ENCODE results near the gene MSRB3.
"Not testable (repeated sequence)": the region's sequence is repeated elsewhere in the genome, so short reads cannot be mapped to it uniquely, and the experiment has no call there.

The MSRB3 gene

DNA sequence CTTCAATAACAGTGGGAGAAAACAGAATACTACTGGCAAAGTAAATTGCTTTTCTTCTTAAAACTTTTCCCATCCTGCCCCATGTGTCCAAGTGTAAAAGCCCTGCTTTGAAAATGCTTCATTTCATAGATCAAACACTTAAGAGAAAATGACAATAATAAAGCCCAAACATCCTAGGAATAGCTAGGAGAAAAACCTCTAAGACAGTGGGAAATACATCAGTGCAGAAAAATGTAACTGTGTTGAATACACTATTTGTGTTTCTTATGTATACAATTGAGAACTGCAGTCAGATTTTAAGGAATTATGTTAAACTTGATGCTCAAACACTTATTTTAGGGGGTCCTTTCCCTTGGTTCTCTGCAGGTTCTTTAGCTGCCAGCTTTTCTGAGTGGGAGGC, 181.1 kb downstream of the MSRB3 start:
- Mint-ChIP-seq H3K4me3 (no peak overlapping the region), H3K27me3 (no peaks in the 10 kb centered on the region), H3K9me3 (no peaks in the 10 kb centered on the region), H3K27ac (no peak overlapping the region), H3K36me3 (ENCODE audit: low read depth) (no peaks in the 10 kb centered on the region), H3K4me1 (no peaks in the 10 kb centered on the region)
- no peak for DNase-seq
- ATAC-seq: no peak

DNA sequence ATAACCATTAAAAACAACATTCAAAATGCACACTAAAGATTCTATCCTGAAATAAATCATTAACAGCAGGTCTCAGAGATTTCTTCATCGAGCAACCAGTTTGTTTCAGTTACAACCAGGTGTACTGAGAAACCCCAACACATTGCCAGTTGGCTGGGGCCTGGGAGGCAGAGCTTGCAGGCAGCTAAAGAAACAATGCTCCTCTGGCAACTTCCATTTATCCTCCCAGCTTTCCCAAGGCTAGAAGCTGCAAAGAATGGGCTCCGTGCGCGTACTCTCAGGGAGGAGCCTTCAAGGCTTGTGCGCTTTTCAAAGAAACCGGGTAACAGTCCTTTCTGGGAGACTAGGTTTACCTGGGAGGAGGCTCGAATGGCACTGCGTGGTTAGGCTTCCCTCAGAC, 181.6 kb downstream of the MSRB3 start:
- H3K36me3 Mint-ChIP-seq (ENCODE audit: low read depth): no peaks in the 10 kb centered on the region
- H3K4me1 Mint-ChIP-seq: no peaks in the 10 kb centered on the region

DNA sequence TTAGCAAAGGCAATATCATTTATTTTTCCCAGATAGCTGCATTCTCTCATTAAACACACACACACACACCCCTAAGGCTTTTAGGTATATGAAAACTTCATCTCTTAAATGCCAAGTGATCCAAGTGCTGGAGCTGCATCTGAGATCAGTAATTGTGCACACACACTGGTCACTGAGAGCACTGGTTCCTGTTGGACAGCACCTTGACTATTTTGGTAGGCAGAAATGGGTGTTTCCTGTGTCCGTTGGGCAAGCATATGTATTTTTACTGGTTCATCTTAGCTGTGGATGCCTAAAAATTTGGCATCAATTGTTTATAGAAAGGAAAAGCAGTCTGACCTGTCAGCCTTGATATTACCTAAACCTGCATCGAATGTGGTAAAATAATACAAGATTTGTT, 182.5 kb downstream of the MSRB3 start:
- DNase-seq (no peak), ATAC-seq (no peak)
- Mint-ChIP-seq H3K4me3 (no peak overlapping the region), H3K9me3 (no peaks in the 10 kb centered on the region), H3K27ac (no peak overlapping the region), H3K27me3 (no peaks in the 10 kb centered on the region), H3K36me3 (ENCODE audit: low read depth) (no peaks in the 10 kb centered on the region), H3K4me1 (no peaks in the 10 kb centered on the region)

More for the DNA sequence above, 181.6 kb downstream of the MSRB3 start:
- H3K27ac Mint-ChIP-seq: no peak overlapping the region
- H3K4me3 Mint-ChIP-seq: no peak overlapping the region
- H3K27me3 Mint-ChIP-seq: no peaks in the 10 kb centered on the region
- DNase-seq: no peak
- no peak for ATAC-seq
- no peaks in the 10 kb centered on the region for H3K9me3 Mint-ChIP-seq

DNA sequence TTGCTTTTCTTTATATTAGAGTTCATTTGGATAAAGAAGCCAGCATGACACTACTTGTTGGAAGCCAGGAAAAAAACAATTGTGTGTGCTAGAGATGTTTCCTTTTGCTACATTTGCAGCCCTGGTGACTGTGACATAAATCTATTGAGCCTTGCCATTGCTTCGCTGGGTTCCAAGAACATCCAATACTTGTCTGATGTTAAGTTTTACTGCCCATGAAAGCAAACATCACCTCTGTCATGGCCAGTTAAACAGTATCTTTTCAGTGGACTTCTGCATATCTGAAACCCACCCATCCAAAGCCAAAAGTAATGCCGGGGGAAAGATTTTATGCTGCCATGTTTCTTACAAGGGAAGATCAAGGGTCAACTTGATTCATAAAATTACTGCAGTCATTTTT, 184.0 kb downstream of the MSRB3 start:
- no peaks in the 10 kb centered on the region for H3K27me3 Mint-ChIP-seq
- H3K4me1 Mint-ChIP-seq: no peaks in the 10 kb centered on the region
- H3K4me3 Mint-ChIP-seq: no peak overlapping the region
- H3K27ac Mint-ChIP-seq: no peak overlapping the region
- DNase-seq (no peak), ATAC-seq (no peak)
- H3K9me3 Mint-ChIP-seq: no peaks in the 10 kb centered on the region
- H3K36me3 Mint-ChIP-seq (ENCODE audit: low read depth): no peaks in the 10 kb centered on the region

DNA sequence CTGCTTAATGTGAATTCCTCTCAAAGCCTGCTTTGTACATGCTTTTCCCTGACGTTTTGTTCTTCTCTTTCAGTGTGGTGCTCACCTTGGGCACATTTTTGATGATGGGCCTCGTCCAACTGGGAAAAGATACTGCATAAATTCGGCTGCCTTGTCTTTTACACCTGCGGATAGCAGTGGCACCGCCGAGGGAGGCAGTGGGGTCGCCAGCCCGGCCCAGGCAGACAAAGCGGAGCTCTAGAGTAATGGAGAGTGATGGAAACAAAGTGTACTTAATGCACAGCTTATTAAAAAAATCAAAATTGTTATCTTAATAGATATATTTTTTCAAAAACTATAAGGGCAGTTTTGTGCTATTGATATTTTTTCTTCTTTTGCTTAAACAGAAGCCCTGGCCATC, 184.6 kb downstream of the MSRB3 start:
- H3K36me3 Mint-ChIP-seq (ENCODE audit: low read depth): no peaks in the 10 kb centered on the region
- ATAC-seq (no peak), DNase-seq (no peak)
- no peaks in the 10 kb centered on the region for H3K9me3 Mint-ChIP-seq
- H3K4me3 Mint-ChIP-seq: no peak overlapping the region
- H3K4me1 Mint-ChIP-seq: no peaks in the 10 kb centered on the region
- H3K27me3 Mint-ChIP-seq: no peaks in the 10 kb centered on the region
- no peak overlapping the region for H3K27ac Mint-ChIP-seq

DNA sequence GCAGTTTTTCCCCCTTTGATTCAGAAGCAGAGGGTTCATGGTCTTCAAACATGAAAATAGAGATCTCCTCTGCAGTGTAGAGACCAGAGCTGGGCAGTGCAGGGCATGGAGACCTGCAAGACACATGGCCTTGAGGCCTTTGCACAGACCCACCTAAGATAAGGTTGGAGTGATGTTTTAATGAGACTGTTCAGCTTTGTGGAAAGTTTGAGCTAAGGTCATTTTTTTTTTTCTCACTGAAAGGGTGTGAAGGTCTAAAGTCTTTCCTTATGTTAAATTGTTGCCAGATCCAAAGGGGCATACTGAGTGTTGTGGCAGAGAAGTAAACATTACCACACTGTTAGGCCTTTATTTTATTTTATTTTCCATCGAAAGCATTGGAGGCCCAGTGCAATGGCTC, 185.1 kb downstream of the MSRB3 start:
- H3K27me3 Mint-ChIP-seq: no peaks in the 10 kb centered on the region
- DNase-seq: no peak
- no peak for ATAC-seq
- no peaks in the 10 kb centered on the region for H3K9me3 Mint-ChIP-seq
- no peak overlapping the region for H3K4me3 Mint-ChIP-seq
- no peak overlapping the region for H3K27ac Mint-ChIP-seq
- H3K4me1 Mint-ChIP-seq: no peaks in the 10 kb centered on the region
- H3K36me3 Mint-ChIP-seq (ENCODE audit: low read depth): no peaks in the 10 kb centered on the region

DNA sequence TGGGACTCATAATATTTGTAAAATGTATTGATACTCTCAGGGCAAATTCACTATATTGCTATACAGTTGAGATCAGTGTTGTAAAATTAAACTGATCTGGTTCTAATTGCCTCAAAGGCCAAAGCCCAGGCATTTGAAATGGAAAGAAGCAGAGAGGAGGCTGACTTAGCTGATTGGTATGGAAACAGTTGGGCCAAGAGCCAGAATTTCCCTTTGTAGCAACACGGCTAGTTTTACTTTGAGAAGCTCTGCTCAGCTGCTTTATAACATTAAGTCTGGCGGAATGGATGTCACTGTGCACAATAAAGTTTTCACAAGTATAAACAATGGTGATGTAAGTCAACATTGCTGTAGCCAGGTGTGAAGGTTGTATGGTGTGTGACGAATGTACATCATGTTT, 186.4 kb downstream of the MSRB3 start:
- Mint-ChIP-seq H3K9me3 (no peaks in the 10 kb centered on the region), H3K27me3 (no peaks in the 10 kb centered on the region), H3K4me3 (no peak overlapping the region), H3K36me3 (ENCODE audit: low read depth) (no peaks in the 10 kb centered on the region), H3K27ac (no peak overlapping the region), H3K4me1 (no peaks in the 10 kb centered on the region)
- DNase-seq (no peak), ATAC-seq (no peak)

DNA sequence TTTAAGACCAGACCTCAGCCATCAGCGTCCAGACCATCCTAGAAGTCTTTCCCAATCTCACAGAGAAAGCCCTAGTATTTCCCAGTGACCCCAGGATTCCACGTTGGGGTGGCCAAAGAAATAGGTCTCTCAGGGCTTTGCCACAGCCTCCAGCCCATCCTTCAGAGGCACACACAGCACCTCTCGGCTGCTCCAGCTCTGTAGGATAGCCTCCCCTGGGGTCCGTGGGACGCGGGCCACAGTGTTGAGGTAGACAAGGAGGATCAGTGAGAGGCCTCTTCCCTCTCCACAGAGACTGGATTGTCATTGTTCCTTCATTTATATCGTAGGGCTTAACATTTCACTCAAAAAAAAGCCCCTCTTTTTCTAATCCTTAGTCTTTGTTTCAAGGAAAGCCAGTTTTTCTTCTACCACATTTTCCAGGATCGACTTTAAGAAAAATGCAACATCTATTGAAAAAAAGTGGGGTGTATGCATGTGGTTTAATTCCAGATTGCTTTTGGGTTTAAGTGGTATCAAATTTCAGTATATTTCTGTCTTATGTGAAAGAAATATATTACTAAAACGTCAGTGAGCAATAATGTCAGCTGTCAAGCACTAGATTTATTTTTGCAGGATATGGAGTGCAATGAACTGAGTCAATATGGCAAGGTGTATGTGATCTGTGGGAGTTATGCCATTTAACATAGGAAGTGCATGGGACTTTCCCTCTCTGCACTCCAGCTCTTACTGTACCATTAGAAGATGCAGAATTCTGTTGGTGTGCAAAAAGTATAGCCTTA, 187.5 kb downstream of the MSRB3 start:
- Mint-ChIP-seq H3K9me3 (no peaks in the 10 kb centered on the region), H3K36me3 (ENCODE audit: low read depth) (no peaks in the 10 kb centered on the region), H3K27ac (no peak overlapping the region), H3K4me3 (no peak overlapping the region), H3K4me1 (no peaks in the 10 kb centered on the region), H3K27me3 (no peaks in the 10 kb centered on the region)
- ATAC-seq: no peak
- no peak for DNase-seq

DNA sequence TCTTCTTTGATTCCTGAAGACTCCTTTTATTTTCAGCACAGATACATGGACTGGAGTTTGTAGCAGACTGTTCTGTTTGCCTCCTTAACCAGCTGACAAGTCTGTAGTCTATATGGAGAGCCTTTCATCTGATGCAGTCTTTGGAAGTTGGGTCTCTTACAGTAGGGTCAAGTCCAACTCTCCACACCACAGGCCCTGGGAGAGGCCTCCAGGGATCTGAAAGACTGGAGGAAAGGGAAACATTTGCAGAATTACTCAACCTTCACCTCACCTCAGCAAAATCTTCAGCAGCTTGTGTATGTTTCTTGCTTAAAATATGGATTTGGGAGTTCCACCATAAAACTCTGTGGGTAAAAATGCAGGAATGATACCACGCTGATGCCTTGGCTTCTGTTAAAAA, 188.4 kb downstream of the MSRB3 start:
- H3K4me3 Mint-ChIP-seq: no peak overlapping the region
- no peak for ATAC-seq

DNA sequence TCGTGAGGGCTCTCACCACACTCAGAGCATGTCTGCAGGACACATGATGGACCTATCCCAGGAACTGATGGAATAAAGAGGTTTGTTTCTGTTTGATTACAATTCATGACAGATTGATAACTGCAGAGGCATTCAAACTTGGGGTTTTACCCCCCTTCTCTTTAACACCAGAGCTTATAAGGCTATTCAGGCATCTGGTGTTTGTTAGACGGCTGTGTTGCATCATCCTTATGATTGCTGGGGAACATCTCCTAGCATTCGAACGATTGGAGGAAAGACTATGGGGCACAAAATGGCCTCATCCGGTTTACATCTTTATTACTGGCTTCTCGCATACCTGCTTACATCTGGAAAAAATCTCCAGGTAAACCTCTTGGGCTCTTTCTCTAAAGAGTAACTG, 191.8 kb downstream of the MSRB3 start:
- no peak for ATAC-seq
- Mint-ChIP-seq H3K4me1 (no peaks in the 10 kb centered on the region), H3K4me3 (no peak overlapping the region), H3K27ac (no peak overlapping the region), H3K27me3 (no peaks in the 10 kb centered on the region), H3K9me3 (no peaks in the 10 kb centered on the region), H3K36me3 (ENCODE audit: low read depth) (no peaks in the 10 kb centered on the region)
- DNase-seq: no peak

More for the DNA sequence above, 188.4 kb downstream of the MSRB3 start:
- Mint-ChIP-seq H3K4me1 (no peaks in the 10 kb centered on the region), H3K9me3 (no peaks in the 10 kb centered on the region), H3K36me3 (ENCODE audit: low read depth) (no peaks in the 10 kb centered on the region), H3K27ac (no peak overlapping the region), H3K27me3 (no peaks in the 10 kb centered on the region)
- no peak for DNase-seq

DNA sequence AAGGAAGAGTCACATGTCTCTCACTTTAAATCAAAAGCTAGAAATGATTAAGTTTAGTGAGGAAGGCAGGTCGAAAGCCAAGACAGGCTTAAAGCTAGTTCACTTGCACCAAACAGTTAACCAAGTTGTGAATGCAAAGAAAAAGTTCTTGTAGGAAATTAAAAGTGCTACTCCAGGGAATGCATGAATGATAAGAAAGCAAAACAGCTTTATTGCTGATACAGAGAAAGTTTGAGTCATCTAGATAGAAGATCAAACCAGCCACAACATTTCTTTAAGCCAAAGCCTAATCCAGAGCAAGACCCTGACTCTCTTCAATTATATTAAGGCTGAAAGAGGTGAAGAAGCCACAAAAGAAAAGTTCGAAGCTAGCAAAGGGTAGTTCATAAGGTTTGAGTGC, 193.6 kb downstream of the MSRB3 start:
- Mint-ChIP-seq H3K4me3 (no peak overlapping the region), H3K9me3 (no peaks in the 10 kb centered on the region), H3K27ac (no peak overlapping the region), H3K4me1 (no peaks in the 10 kb centered on the region), H3K27me3 (peaks cover 4% of the 10 kb centered on the region), H3K36me3 (ENCODE audit: low read depth) (no peaks in the 10 kb centered on the region)
- no peak for ATAC-seq
- DNase-seq: no peak

DNA sequence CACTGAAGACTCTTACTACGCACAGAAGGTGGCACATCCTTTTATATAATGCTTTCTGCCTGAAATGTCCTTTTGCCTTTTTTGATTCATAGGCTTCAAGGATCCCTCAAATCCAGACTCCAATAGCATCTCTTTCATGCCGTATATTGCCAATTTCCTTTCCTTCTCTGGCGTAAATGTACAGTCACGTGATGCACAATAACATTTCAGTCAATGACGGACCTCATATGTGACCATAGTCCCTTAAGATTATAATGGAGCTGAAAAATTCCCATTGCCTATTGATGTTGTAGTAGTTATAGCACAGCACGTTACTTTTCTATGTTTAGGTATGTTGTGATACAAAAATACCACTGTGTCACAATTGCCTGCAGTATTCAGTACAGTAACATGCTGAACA, 196.3 kb downstream of the MSRB3 start:
- no peak overlapping the region for H3K27ac Mint-ChIP-seq
- H3K4me1 Mint-ChIP-seq: no peaks in the 10 kb centered on the region
- no peak for ATAC-seq

DNA sequence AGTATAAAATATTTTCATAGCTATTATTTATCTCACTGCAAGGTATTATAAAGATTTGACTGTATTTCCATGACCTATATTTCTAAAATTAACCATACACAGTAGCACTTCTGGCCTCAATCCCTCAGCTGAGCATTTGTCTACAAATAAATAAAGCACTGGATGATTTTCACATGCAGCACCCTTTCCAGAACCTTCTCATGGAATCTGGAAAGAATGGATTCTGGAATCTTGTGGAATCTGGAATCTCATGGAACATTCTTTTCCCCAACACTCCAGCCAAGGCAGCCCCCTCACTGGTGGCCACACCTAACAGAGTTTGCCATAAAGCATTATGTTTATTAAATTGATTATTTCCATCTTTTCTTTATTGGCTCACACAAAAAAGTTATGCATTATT, 199.2 kb downstream of the MSRB3 start:
- Mint-ChIP-seq H3K27me3 (peaks cover 4% of the 10 kb centered on the region), H3K9me3 (peaks cover 2% of the 10 kb centered on the region), H3K27ac (no peak overlapping the region), H3K4me3 (no peak overlapping the region), H3K36me3 (ENCODE audit: low read depth) (no peaks in the 10 kb centered on the region), H3K4me1 (no peaks in the 10 kb centered on the region)
- ATAC-seq: no peak
- DNase-seq: no peak

More for the DNA sequence above, 196.3 kb downstream of the MSRB3 start:
- Mint-ChIP-seq H3K9me3 (no peaks in the 10 kb centered on the region), H3K4me3 (no peak overlapping the region), H3K27me3 (peaks cover 4% of the 10 kb centered on the region), H3K36me3 (ENCODE audit: low read depth) (no peaks in the 10 kb centered on the region)
- DNase-seq: no peak

DNA sequence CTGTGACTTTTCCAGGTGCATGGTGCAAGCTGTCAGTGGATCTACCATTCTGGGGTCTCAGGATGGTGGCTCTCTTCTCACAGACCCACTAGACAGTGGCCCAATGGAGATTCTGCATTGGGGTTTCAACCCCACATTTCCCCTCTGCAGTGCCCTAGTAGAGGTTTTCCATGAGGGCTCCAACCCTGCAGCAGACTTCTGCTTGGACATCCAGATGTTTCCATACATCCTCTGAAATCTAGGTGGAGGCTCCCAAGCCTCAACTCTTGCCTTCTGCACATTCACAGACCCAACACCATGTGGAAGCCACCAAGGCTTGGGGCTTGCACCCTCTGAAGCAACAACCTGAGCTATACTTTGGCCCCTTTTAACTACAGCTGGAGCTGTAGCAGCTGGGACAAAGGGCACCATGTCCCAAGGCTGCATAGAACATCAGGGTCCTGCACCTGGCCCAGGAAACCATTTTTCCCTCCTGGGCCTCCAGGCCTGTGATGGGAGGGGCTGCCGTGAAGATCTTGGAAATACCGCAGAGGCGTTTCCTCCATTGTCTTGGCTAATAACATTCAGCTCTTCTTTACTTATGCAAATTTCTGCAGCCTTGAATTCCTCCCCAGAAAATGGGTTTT, 205.5 kb downstream of the MSRB3 start:
- not testable (repeated sequence) for DNase-seq; ATAC-seq; H3K4me3 Mint-ChIP-seq; H3K27me3 Mint-ChIP-seq; H3K4me1 Mint-ChIP-seq; H3K27ac Mint-ChIP-seq; H3K36me3 Mint-ChIP-seq (ENCODE audit: low read depth)
- H3K9me3 Mint-ChIP-seq: peaks cover 18% of the 10 kb centered on the region

DNA sequence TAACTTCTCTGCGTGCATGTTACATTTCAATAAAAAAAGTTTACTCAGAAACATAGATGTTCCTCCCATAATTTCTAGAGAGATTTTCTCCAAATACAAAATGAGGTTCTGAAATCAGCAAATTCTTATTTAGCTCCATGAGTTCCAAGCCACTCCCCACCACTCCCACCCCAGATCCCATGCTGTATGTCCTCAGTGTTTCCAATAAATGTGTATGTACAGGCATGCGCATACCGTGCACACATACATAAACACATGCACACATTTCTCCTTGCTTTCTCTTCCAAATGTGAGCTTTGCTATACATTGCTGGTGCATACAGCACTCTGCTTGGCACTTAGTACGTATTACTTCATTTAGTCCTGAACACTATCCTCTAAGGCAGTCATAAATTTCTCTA, 209.7 kb downstream of the MSRB3 start:
- no peak overlapping the region for H3K4me3 Mint-ChIP-seq

More for the DNA sequence above, 209.7 kb downstream of the MSRB3 start:
- ATAC-seq: no peak
- Mint-ChIP-seq H3K9me3 (peaks cover 15% of the 10 kb centered on the region), H3K4me1 (no peaks in the 10 kb centered on the region), H3K36me3 (ENCODE audit: low read depth) (no peaks in the 10 kb centered on the region), H3K27ac (no peak overlapping the region), H3K27me3 (peaks cover 5% of the 10 kb centered on the region)
- no peak for DNase-seq
